H9 (cell line): ENCODE measurements around the gene IL17RA. TPM values are rescaled to one million over a fixed set of nuclear protein-coding genes. Genes with fewer than 3 reads are reported as not detected.

Experiments used
- DNase-seq: peaks from one replicate; pipeline ENCODE4 v3.0.0-alpha.2; 2017
- H2AFZ ChIP-seq: one replicate; pipeline ENCODE4 v1.6.1; 2013; ENCODE audit warnings: mild to moderate bottlenecking, low read length, control low read depth, moderate library complexity
- H2AK5ac ChIP-seq: 2 replicates; pipeline ENCODE4 v1.6.1; 2013; ENCODE audit warnings: low read length, control low read depth, mixed read lengths; ENCODE audit not compliant: insufficient read length
- H2BK120ac ChIP-seq: one replicate; pipeline ENCODE4 v1.6.1; 2013; ENCODE audit warnings: low read depth, mild to moderate bottlenecking, low read length, control low read depth, inconsistent platforms; ENCODE audit not compliant: poor library complexity, severe bottlenecking
- H2BK12ac ChIP-seq: 2 replicates; pipeline ENCODE4 v1.6.1; 2013; ENCODE audit warnings: low read length, control low read depth, mixed read lengths, low read depth; ENCODE audit not compliant: insufficient read length
- H2BK15ac ChIP-seq: 2 replicates; pipeline ENCODE4 v1.6.1; 2013; ENCODE audit warnings: low read depth, low read length, control low read depth
- H2BK20ac ChIP-seq: one replicate; pipeline ENCODE4 v1.6.1; 2013; ENCODE audit warnings: low read depth, mild to moderate bottlenecking, low read length, control low read depth, inconsistent platforms; ENCODE audit not compliant: poor library complexity, severe bottlenecking
- H2BK5ac ChIP-seq: 2 replicates; pipeline ENCODE4 v1.6.1; 2013; ENCODE audit warnings: low read length, control low read depth, mixed read lengths; ENCODE audit not compliant: insufficient read length
- H3K14ac ChIP-seq: 2 replicates; pipeline ENCODE4 v1.6.1; 2013; ENCODE audit warnings: low read length, control low read depth; ENCODE audit not compliant: insufficient read depth
- H3K18ac ChIP-seq: 2 replicates; pipeline ENCODE4 v1.6.1; 2013; ENCODE audit warnings: low read depth, mild to moderate bottlenecking, mixed read lengths, low read length, control low read depth; ENCODE audit not compliant: insufficient read length
- H3K23ac ChIP-seq: 2 replicates; pipeline ENCODE4 v1.6.1; 2013; ENCODE audit warnings: low read length, control low read depth, mixed read lengths, low read depth; ENCODE audit not compliant: insufficient read length
- H3K23me2 ChIP-seq: 2 replicates; pipeline ENCODE4 v1.6.1; 2013; ENCODE audit warnings: low read depth, mild to moderate bottlenecking, mixed read lengths, low read length, control low read depth; ENCODE audit not compliant: insufficient read length, poor library complexity, severe bottlenecking
- H3K27ac ChIP-seq: 2 replicates; pipeline ENCODE4 v1.5.1; 2013; ENCODE audit warnings: low read length, control low read depth, mixed read lengths, low read depth; ENCODE audit not compliant: insufficient read length
- H3K27me3 ChIP-seq: 2 replicates; pipeline ENCODE4 v1.6.1; 2013; ENCODE audit warnings: low read length, control low read depth, inconsistent platforms; ENCODE audit not compliant: insufficient read depth
- H3K4ac ChIP-seq: 2 replicates; pipeline ENCODE4 v1.6.1; 2013; ENCODE audit warnings: low read depth, mild to moderate bottlenecking, control low read depth, inconsistent platforms, low read length, moderate library complexity
- H3K4me1 ChIP-seq: 2 replicates; pipeline ENCODE4 v1.6.1; 2013; ENCODE audit warnings: low read length, control low read depth, inconsistent platforms; ENCODE audit not compliant: insufficient read depth
- H3K4me2 ChIP-seq: 2 replicates; pipeline ENCODE4 v1.6.1; 2013; ENCODE audit warnings: low read length, control low read depth, mixed read lengths; ENCODE audit not compliant: insufficient read length, insufficient read depth
- H3K56ac ChIP-seq: 2 replicates; pipeline ENCODE4 v1.6.1; 2013; ENCODE audit warnings: low read depth, mild to moderate bottlenecking, mixed read lengths, low read length, control low read depth; ENCODE audit not compliant: insufficient read length
- H3K79me1 ChIP-seq: 2 replicates; pipeline ENCODE4 v1.6.1; 2013; ENCODE audit warnings: low read depth, mild to moderate bottlenecking, moderate library complexity, low read length, control low read depth, inconsistent platforms; ENCODE audit not compliant: insufficient read depth, poor library complexity, severe bottlenecking
- H3K79me2 ChIP-seq: 2 replicates; pipeline ENCODE4 v1.6.1; 2013; ENCODE audit warnings: low read length, control low read depth, inconsistent platforms; ENCODE audit not compliant: insufficient read depth
- H3K9ac ChIP-seq: 2 replicates; pipeline ENCODE4 v1.6.1; 2013; ENCODE audit warnings: low read length, control low read depth, mixed read lengths; ENCODE audit not compliant: insufficient read length; ENCODE audit errors: extremely low read depth
- H3K9me3 ChIP-seq: one replicate; pipeline ENCODE4 v1.6.1; 2013; ENCODE audit warnings: low read depth, low read length, inconsistent platforms; ENCODE audit not compliant: control insufficient read depth
- H3T11ph ChIP-seq: one replicate; pipeline ENCODE4 v1.6.1; 2013; ENCODE audit warnings: mild to moderate bottlenecking, low read length, control low read depth, inconsistent platforms
- H4K20me1 ChIP-seq: one replicate; pipeline ENCODE4 v1.6.1; 2013; ENCODE audit not compliant: control insufficient read depth, insufficient read length, insufficient read depth
- H4K5ac ChIP-seq: 2 replicates; pipeline ENCODE4 v1.6.1; 2013; ENCODE audit warnings: low read depth, mild to moderate bottlenecking, mixed read lengths, low read length, control low read depth; ENCODE audit not compliant: insufficient read length
- H4K8ac ChIP-seq: replicated peaks from 2 replicates; pipeline ENCODE4 v1.6.1; 2013; ENCODE audit warnings: low read length, control low read depth, mixed read lengths, low read depth; ENCODE audit not compliant: insufficient read length
- H4K91ac ChIP-seq: 2 replicates; pipeline ENCODE4 v1.6.1; 2013; ENCODE audit warnings: low read depth, mild to moderate bottlenecking, moderate library complexity, mixed read lengths, low read length, control low read depth; ENCODE audit not compliant: insufficient read length
- H3K27ac Mint-ChIP-seq, 3 experiments: 2 replicates in 2 of 3; 3 replicates in 1 of 3; pipeline ENCODE4 v1.8.0; 2020 to 2021; ENCODE audit warnings: mixed read lengths in 3 of 3, mild to moderate bottlenecking in 1 of 3, moderate library complexity in 1 of 3
- H3K27me3 Mint-ChIP-seq: 2 replicates; pipeline ENCODE4 v1.8.0; 2021; ENCODE audit warnings: low read depth, mild to moderate bottlenecking, moderate library complexity, mixed read lengths
- H3K36me3 Mint-ChIP-seq, 3 experiments: 2 replicates in 2 of 3; 3 replicates in 1 of 3; pipeline ENCODE4 v1.8.0; 2020 to 2021; ENCODE audit warnings: low read depth in 3 of 3, mixed read lengths in 3 of 3; ENCODE audit not compliant: insufficient read depth in 1 of 3
- H3K4me1 Mint-ChIP-seq, 2 experiments: 2 replicates each; pipeline ENCODE4 v1.8.0; 2020; ENCODE audit warnings: mixed read lengths in 2 of 2
- H3K4me3 Mint-ChIP-seq, 2 experiments: 2 replicates in 1 of 2; 3 replicates in 1 of 2; pipeline ENCODE4 v1.8.0; 2020 to 2021; ENCODE audit warnings: mild to moderate bottlenecking in 2 of 2, mixed read lengths in 2 of 2, moderate library complexity in 1 of 2
- H3K9me3 Mint-ChIP-seq, 2 experiments: 2 replicates in 1 of 2; 3 replicates in 1 of 2; pipeline ENCODE4 v1.8.0; 2020; ENCODE audit warnings: mild to moderate bottlenecking in 2 of 2, mixed read lengths in 2 of 2, moderate library complexity in 1 of 2
- WGBS: extraction: QIAGEN DNeasy Blood & Tissue Kit; methylation state at CpG from one replicate; pipeline ENCODE4 v1.1.7; 2013; ENCODE audit warnings: missing lambda C conversion rate, low lambda C conversion rate, mixed read lengths; ENCODE audit not compliant: insufficient read length; ENCODE audit errors: extremely low coverage; 5-methylcytosine and 5-hydroxymethylcytosine counted together
- total RNA-seq: library from RNA; stranded (reverse); gene quantifications from 2 replicates; pipeline ENCODE4 v1.2.1, GENCODE V29; 2021
- TF ChIP-seq, protein P1 (sequence below): fragments of 200-600 bp; sonication (generic); conservative IDR thresholded peaks from 3 replicates; pipeline ENCODE4 v1.8.0; 2021; ENCODE audit warnings: antibody characterized with exemption, mild to moderate bottlenecking

The IL17RA gene
- total RNA-seq, 1 experiment from 2014 or later = 12.4 TPM

- WGBS = no CpG with 5 or more reads among the region's 7 CpGs
- Histone ChIP-seq H2AK5ac (no peak overlapping the region), H2BK12ac (no peak overlapping the region), H3K23me2 (no peaks in the 10 kb centered on the region), H3K4me1 (no peaks in the 10 kb centered on the region), H3K9ac (no peak overlapping the region), H3K4ac (no peak overlapping the region), H3K23ac (no peak overlapping the region), H3K79me1 (no peaks in the 10 kb centered on the region), H3K27me3 (no peaks in the 10 kb centered on the region), H3K79me2 (no peaks in the 10 kb centered on the region), H3K9me3 (no peaks in the 10 kb centered on the region), H3K4me2 (no peak overlapping the region), H2BK15ac (no peak overlapping the region), H4K5ac (no peak overlapping the region), H4K20me1 (no peaks in the 10 kb centered on the region), H3T11ph (no peak overlapping the region), H4K8ac (no peak overlapping the region), H3K14ac (no peak overlapping the region; the same call in 1 of the 2 replicates), H4K91ac (no peak overlapping the region), H3K27ac (no peak overlapping the region), H2AFZ (no peak overlapping the region), H2BK20ac (no peak overlapping the region), H3K18ac (no peak overlapping the region), H2BK120ac (no peak overlapping the region), H3K56ac (no peak overlapping the region), H2BK5ac (no peak overlapping the region)
- no peaks in the 10 kb centered on the region for H3K27me3 Mint-ChIP-seq
- H3K27ac Mint-ChIP-seq = peak overlapping the region in 2 of 3 experiments; percentile 33 to 91; a peak in 3 of 7 replicates
- H3K4me1 Mint-ChIP-seq = peaks cover 3 to 6% of the 10 kb centered on the region in 2 experiments; a peak in 3 of 4 replicates
- TF ChIP-seq, protein P1, sequence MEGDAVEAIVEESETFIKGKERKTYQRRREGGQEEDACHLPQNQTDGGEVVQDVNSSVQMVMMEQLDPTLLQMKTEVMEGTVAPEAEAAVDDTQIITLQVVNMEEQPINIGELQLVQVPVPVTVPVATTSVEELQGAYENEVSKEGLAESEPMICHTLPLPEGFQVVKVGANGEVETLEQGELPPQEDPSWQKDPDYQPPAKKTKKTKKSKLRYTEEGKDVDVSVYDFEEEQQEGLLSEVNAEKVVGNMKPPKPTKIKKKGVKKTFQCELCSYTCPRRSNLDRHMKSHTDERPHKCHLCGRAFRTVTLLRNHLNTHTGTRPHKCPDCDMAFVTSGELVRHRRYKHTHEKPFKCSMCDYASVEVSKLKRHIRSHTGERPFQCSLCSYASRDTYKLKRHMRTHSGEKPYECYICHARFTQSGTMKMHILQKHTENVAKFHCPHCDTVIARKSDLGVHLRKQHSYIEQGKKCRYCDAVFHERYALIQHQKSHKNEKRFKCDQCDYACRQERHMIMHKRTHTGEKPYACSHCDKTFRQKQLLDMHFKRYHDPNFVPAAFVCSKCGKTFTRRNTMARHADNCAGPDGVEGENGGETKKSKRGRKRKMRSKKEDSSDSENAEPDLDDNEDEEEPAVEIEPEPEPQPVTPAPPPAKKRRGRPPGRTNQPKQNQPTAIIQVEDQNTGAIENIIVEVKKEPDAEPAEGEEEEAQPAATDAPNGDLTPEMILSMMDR = no peak
- H3K36me3 Mint-ChIP-seq = peaks cover 4 to 43% (median 21%) of the 10 kb centered on the region in 3 experiments; a peak in 6 of 7 replicates
- no peak for DNase-seq
- H3K9me3 Mint-ChIP-seq = no peaks in the 10 kb centered on the region; a peak in 1 of 5 replicates
- H3K4me3 Mint-ChIP-seq = no peak overlapping the region
Observed at GRCh38 chr22:17102297-17102667, 17.5 kb downstream of the IL17RA start.
